GM18502 (cell line): Measurements from ENCODE around the gene YPEL4.
"Not testable (repeated sequence)": the region's sequence is repeated elsewhere in the genome, so short reads cannot be mapped to it uniquely, and the experiment has no call there.

ENCODE experiments used
- ATAC-seq: cut with Tn5 transposase; IDR thresholded peaks from one replicate; pipeline ENCODE4 v1.9.1; 2021; ENCODE audit warnings: mild to moderate bottlenecking; ENCODE audit not compliant: unreplicated experiment, poor library complexity

YPEL4 gene

GRCh38 chr11:57652230-57652629 lies 2.5 kb upstream of the YPEL4 start:
- not testable (repeated sequence) for ATAC-seq

- no peak for ATAC-seq
These were observed 1.7 kb upstream of the YPEL4 start for GRCh38 chr11:57651408-57651807.

- ATAC-seq = no peak
These were observed 1.0 kb upstream of the YPEL4 start for GRCh38 chr11:57650739-57651090.

- no peak for ATAC-seq
These were observed 644 bp downstream of the YPEL4 start for GRCh38 chr11:57648801-57649735.

GRCh38 chr11:57647960-57648800 lies 1.5 kb downstream of the YPEL4 start:
- no peak for ATAC-seq

- ATAC-seq = no peak
These were observed 2.3 kb downstream of the YPEL4 start for GRCh38 chr11:57647372-57647771.

- ATAC-seq = no peak
These were observed 2.9 kb downstream of the YPEL4 start for GRCh38 chr11:57646799-57647303.

- no peak for ATAC-seq
These were observed 3.4 kb downstream of the YPEL4 start for GRCh38 chr11:57646194-57646798.

- ATAC-seq = no peak
These were observed 4.0 kb downstream of the YPEL4 start for GRCh38 chr11:57645689-57646085.

GRCh38 chr11:57644748-57645688 lies 4.7 kb downstream of the YPEL4 start:
- peak; percentile 77 for ATAC-seq

GRCh38 chr11:57643802-57644201 lies 5.9 kb downstream of the YPEL4 start:
- ATAC-seq = no peak

GRCh38 chr11:57641011-57641807 lies 8.5 kb downstream of the YPEL4 start:
- no peak for ATAC-seq

GRCh38 chr11:57640068-57640800 lies 9.5 kb downstream of the YPEL4 start:
- ATAC-seq = no peak

- ATAC-seq = no peak
These were observed 10.2 kb downstream of the YPEL4 start for GRCh38 chr11:57639321-57640067.

GRCh38 chr11:57638811-57639320 lies 10.8 kb downstream of the YPEL4 start:
- no peak for ATAC-seq

- peak; percentile 66 for ATAC-seq
These were observed 11.5 kb downstream of the YPEL4 start for GRCh38 chr11:57638005-57638781.

GRCh38 chr11:57637626-57638004 lies 12.1 kb downstream of the YPEL4 start:
- peak; percentile 3 for ATAC-seq
